ENCODE results near the gene ANKRD2. TPM values are rescaled to one million over a fixed set of nuclear protein-coding genes. Genes with fewer than 3 reads are reported as not detected.

The ANKRD2 gene
- total RNA-seq, 1 donor from 2014 or later = 0.26 TPM

DNA sequence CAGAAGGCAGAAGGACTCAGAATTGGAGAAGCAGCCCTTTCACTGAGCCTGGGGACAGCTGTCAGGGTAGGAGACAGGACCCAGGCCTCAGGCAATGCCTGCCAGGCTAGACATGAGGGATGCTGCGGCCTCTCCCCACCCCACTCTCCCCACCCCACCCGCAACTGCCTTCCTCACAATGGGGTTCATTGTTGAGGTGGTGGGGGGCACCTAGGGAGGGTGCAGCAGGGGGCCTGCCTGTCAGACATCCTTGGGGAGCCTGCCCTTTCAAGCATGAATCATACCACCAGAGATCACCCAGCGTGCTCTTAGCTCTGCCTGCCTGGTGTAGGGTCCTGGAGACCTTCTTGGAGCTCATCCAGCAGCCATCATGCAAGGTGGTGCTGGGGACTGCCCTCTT lies 16.9 kb downstream of the ANKRD2 start, which contains the start of gene C10orf62:
TSS of gene C10orf62 (plus strand) at position 243 of the 400 bp plus-strand sequence. CDS start 177 bp downstream, outside the sequence.
- TF ChIP-seq, protein P1, sequence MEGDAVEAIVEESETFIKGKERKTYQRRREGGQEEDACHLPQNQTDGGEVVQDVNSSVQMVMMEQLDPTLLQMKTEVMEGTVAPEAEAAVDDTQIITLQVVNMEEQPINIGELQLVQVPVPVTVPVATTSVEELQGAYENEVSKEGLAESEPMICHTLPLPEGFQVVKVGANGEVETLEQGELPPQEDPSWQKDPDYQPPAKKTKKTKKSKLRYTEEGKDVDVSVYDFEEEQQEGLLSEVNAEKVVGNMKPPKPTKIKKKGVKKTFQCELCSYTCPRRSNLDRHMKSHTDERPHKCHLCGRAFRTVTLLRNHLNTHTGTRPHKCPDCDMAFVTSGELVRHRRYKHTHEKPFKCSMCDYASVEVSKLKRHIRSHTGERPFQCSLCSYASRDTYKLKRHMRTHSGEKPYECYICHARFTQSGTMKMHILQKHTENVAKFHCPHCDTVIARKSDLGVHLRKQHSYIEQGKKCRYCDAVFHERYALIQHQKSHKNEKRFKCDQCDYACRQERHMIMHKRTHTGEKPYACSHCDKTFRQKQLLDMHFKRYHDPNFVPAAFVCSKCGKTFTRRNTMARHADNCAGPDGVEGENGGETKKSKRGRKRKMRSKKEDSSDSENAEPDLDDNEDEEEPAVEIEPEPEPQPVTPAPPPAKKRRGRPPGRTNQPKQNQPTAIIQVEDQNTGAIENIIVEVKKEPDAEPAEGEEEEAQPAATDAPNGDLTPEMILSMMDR (IDR thresholded peaks at IDR 0.05; ENCODE audit: insufficient read depth, low read length, severe bottlenecking) = no peak
- no peak for DNase-seq (ENCODE audit: low read depth)
- FAIRE-seq = no peak
- H3K27me3 ChIP-seq (ENCODE audit: control insufficient read depth, insufficient read depth, low read length) = no peaks in the 10 kb centered on the region
- no peak within 1 kb of the TSS for H3K4me3 ChIP-seq (ENCODE audit: low read depth, low read length)
- no peaks in the 10 kb centered on the region for H3K36me3 ChIP-seq (ENCODE audit: control insufficient read depth, insufficient read depth, low read length)

DNA sequence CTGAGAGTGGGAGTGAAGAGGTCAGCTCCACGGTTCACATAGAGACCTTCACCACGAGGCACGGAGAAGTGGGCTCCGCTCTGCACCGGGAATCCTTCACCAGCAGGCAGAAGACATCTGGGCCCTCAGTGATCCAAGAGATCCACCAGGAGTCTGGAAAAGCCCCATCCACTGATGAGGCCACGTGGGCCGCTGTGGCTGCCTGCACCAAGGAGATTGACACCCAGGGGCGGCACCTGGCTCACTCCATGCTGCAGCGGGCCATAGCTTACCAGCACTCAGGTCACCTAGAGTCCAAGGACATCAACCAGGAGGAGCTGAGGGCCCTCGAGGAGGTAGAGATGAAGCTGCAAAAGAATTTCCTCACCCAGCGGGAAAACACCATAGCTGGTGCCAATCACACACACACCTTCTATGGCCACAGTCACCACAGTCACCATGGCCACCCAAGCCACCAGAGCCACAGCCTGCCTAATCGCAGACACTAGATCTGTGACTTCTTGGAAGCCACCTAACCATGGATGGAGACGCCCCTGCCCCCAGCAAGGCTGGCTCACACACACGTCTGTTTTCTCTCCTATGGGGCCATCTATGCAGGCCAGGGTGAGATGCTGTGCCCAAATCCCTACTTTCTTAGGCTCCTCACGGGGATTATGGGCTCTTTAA lies 17.6 kb downstream of the ANKRD2 start:
- TF ChIP-seq, protein P1 (IDR thresholded peaks at IDR 0.05; ENCODE audit: insufficient read depth, low read length, severe bottlenecking) = no peak
- FAIRE-seq = no peak
- H3K36me3 ChIP-seq (ENCODE audit: control insufficient read depth, insufficient read depth, low read length) = no peaks in the 10 kb centered on the region
- no peak overlapping the region for H3K4me3 ChIP-seq (ENCODE audit: low read depth, low read length)
- no peak for DNase-seq (ENCODE audit: low read depth)
- H3K27me3 ChIP-seq (ENCODE audit: control insufficient read depth, insufficient read depth, low read length) = no peaks in the 10 kb centered on the region

DNA sequence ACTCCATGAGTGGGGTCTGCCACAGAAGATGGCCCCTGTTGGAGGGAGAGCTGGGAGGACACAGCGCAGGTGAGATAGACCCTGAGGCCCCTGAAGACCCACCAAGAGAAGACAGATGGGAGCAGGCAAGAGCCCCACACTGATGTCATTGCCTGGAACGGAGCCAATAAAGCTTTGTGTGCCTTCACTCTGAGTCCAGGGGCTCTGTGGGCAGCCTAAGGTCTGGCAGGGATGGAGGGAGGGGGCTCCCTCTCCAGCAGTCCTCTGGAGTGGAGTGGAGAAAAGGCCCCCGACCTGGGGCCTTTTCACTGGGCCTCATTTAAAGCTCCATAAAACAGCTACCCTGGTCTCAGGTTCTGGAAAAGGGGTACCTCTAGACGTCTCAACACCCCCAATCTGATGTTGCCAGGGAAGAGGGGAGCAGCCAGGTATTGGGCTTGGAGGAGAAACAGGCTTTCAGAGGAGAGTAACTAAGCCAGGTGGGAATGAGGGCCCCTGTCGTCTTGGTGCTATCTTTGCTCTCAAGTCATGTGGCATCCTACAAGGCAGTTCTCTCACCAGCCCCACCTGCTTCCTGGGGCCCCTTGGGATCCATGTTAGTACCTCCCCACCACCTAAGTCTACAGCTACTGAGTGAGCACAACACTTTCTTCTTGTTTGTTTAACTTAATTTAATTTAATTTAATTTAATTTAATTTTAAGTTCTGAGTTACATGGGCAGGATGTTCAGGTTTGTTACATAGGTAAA lies 18.3 kb downstream of the ANKRD2 start:
- TF ChIP-seq, protein P1 (IDR thresholded peaks at IDR 0.05; ENCODE audit: insufficient read depth, low read length, severe bottlenecking) = no peak
- H3K4me3 ChIP-seq (ENCODE audit: low read depth, low read length) = no peak overlapping the region
- H3K27me3 ChIP-seq (ENCODE audit: control insufficient read depth, insufficient read depth, low read length) = no peaks in the 10 kb centered on the region
- DNase-seq (ENCODE audit: low read depth) (no peak), FAIRE-seq (no peak)
- no peaks in the 10 kb centered on the region for H3K36me3 ChIP-seq (ENCODE audit: control insufficient read depth, insufficient read depth, low read length)

DNA sequence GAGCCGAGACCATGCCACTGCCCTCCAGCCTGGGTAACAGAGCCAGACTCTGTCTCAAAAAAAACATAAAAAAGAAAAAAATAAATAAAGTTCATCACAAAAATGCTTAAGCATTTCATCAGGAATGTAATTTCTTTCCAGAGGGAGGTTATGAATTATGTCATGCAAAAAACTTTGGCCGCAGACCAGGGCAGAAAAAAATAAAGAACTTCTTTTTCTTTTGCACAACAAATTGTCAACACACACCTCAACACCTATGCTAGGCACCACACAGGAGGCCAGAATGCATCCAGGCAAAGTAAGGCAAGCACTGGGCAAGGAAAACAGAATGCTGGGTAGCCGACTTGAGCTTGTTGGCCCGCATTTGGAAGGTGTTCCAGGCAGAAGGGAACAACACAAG lies 20.8 kb downstream of the ANKRD2 start:
- H3K36me3 ChIP-seq (ENCODE audit: control insufficient read depth, insufficient read depth, low read length) = no peaks in the 10 kb centered on the region
- H3K27me3 ChIP-seq (ENCODE audit: control insufficient read depth, insufficient read depth, low read length) = no peaks in the 10 kb centered on the region
- TF ChIP-seq, protein P1 (IDR thresholded peaks at IDR 0.05; ENCODE audit: insufficient read depth, low read length, severe bottlenecking) = no peak
- H3K4me3 ChIP-seq (ENCODE audit: low read depth, low read length) = no peak overlapping the region
- no peak for DNase-seq (ENCODE audit: low read depth)
- no peak for FAIRE-seq

DNA sequence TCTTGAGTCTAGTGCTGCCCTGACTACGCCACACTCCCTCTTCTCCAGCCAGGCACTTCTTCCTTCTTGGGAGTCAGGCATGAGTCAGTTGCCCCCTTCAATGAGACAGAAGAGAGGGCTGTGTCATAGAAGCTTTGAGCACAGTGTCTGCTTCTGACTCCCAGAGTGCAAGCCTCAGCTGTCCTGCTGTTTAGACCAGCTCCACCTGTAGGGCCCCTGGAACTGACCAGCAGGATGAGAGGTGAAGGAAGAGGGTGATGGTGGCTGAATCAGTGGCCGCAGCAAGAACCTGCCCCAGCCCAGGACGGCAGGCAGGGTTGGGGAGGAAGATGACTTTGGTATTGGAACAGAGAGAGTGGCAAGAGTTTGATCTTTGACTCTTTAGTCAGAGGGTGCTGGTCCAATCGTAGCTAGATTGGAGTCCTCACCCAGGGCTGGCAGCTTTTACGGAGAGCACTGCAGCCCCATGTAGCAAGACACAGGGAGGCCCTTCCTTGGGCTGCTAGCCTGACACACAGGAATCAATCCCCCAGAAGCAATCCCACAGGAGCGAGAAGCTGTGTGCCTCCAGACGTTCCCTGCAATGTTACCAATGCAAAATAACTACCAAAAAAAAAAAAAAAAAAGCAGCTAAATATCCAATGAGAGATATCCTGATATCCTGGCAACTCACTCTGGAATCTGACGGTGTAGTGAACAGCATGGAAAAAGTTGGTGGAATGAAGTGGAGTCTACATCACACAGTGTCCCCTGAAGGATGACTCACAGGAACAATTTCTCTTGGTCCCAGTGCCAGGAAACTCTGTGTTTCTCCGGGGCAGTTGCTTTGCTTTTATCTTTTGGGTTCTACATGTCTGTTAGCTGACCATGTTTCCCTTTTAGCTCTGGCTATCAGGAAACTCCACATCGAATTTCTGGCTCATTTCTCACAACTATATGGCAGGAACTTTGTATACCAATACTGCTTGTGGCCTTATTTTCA lies 23.8 kb downstream of the ANKRD2 start:
- Histone ChIP-seq H3K36me3 (ENCODE audit: control insufficient read depth, insufficient read depth, low read length) (no peaks in the 10 kb centered on the region), H3K27me3 (ENCODE audit: control insufficient read depth, insufficient read depth, low read length) (no peaks in the 10 kb centered on the region), H3K4me3 (ENCODE audit: low read depth, low read length) (no peak overlapping the region)
- peak; percentile 75 for FAIRE-seq
- TF ChIP-seq, protein P1 (IDR thresholded peaks at IDR 0.05; ENCODE audit: insufficient read depth, low read length, severe bottlenecking) = no peak
- peak; percentile 94 for DNase-seq (ENCODE audit: low read depth)
